Measurements from ENCODE around the gene NKIRAS1.

DNA sequence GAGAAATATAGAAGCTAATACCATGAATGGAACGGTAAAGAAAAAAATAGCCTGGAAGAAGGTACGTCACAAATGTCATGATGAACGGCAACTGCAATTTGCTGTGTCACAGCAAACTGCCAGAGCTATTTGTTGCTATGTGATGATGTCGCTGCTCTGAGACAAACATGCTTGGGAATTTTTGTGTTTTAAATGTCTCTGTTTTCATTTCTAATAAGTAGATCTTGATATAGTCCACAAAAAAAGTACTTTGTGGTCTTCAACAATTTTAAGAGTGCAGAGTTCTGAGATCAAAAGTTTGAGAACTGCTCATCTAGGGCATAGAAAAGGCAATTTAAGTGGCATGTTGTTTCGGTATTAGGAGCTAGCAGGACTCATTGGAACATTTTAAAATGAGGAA, 24.0 kb upstream of the NKIRAS1 start:
- no peak for TF ChIP-seq POLR2A (IDR thresholded peaks at IDR 0.05)
- TF ChIP-seq, protein P1, sequence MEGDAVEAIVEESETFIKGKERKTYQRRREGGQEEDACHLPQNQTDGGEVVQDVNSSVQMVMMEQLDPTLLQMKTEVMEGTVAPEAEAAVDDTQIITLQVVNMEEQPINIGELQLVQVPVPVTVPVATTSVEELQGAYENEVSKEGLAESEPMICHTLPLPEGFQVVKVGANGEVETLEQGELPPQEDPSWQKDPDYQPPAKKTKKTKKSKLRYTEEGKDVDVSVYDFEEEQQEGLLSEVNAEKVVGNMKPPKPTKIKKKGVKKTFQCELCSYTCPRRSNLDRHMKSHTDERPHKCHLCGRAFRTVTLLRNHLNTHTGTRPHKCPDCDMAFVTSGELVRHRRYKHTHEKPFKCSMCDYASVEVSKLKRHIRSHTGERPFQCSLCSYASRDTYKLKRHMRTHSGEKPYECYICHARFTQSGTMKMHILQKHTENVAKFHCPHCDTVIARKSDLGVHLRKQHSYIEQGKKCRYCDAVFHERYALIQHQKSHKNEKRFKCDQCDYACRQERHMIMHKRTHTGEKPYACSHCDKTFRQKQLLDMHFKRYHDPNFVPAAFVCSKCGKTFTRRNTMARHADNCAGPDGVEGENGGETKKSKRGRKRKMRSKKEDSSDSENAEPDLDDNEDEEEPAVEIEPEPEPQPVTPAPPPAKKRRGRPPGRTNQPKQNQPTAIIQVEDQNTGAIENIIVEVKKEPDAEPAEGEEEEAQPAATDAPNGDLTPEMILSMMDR (IDR thresholded peaks at IDR 0.05): no peak

Data from thyroid gland (tissue), 4 donors.